ENCODE data around the gene DENND1A.

DNA sequence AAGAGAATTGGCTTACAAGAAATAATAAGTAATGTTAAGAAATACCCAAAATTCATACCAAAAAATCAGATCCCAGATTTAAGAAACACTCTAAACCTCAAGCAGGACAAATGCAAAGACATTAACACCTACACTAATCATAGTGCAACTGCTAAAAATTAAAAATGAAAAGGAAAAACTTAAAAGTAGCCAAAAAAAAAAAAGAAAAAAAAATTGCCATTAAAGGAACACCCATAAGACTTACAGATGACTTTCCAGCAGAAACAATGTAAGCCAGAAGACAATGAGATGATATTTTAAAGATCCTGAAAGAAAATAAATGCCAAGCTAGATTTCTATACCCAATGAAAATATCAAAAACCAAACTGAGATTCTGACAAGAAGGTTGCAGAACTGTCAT, 101.5 kb downstream of the DENND1A start:
- TF ChIP-seq TAF1 (IDR thresholded peaks at IDR 0.05; ENCODE audit: borderline replicate concordance, insufficient read depth, low read length) (no peak), POLR2AphosphoS5 (IDR thresholded peaks at IDR 0.05; ENCODE audit: low read depth, low read length) (no peak), SIN3A (IDR thresholded peaks at IDR 0.05; ENCODE audit: borderline replicate concordance, insufficient read depth, low read length) (no peak), FOXP2 (optimal IDR thresholded peaks at IDR 0.05; ENCODE audit: borderline replicate concordance, extremely low read depth, extremely low read length, insufficient read depth) (no peak)
- TF ChIP-seq, protein P1, sequence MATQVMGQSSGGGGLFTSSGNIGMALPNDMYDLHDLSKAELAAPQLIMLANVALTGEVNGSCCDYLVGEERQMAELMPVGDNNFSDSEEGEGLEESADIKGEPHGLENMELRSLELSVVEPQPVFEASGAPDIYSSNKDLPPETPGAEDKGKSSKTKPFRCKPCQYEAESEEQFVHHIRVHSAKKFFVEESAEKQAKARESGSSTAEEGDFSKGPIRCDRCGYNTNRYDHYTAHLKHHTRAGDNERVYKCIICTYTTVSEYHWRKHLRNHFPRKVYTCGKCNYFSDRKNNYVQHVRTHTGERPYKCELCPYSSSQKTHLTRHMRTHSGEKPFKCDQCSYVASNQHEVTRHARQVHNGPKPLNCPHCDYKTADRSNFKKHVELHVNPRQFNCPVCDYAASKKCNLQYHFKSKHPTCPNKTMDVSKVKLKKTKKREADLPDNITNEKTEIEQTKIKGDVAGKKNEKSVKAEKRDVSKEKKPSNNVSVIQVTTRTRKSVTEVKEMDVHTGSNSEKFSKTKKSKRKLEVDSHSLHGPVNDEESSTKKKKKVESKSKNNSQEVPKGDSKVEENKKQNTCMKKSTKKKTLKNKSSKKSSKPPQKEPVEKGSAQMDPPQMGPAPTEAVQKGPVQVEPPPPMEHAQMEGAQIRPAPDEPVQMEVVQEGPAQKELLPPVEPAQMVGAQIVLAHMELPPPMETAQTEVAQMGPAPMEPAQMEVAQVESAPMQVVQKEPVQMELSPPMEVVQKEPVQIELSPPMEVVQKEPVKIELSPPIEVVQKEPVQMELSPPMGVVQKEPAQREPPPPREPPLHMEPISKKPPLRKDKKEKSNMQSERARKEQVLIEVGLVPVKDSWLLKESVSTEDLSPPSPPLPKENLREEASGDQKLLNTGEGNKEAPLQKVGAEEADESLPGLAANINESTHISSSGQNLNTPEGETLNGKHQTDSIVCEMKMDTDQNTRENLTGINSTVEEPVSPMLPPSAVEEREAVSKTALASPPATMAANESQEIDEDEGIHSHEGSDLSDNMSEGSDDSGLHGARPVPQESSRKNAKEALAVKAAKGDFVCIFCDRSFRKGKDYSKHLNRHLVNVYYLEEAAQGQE (IDR thresholded peaks at IDR 0.05; ENCODE audit: insufficient read depth in 1 of 2, low read depth in 2 of 2, low read length in 2 of 2) = no peak

Data from PFSK-1 (cell line).